Effector CD4-positive, alpha-beta T cell (primary cell): ENCODE results near the gene RGL2.
"Not testable (repeated sequence)": the region's sequence is repeated elsewhere in the genome, so short reads cannot be mapped to it uniquely, and the experiment has no call there.

ENCODE experiments used
- DNase-seq: peaks from one replicate; pipeline ENCODE4 v3.0.0-alpha.2; 2020

The RGL2 gene

GRCh38 chr6:33272275-33273128 lies 26.2 kb downstream of the RGL2 start:
- no peak for DNase-seq

- DNase-seq = peak; percentile 89
These were observed 27.1 kb downstream of the RGL2 start, which contains the start of the genes RPS18 and VPS52 for GRCh38 chr6:33271468-33272274. TSS of gene RPS18 (plus strand) at chr6:33272075. CDS start at chr6:33272120, 45 bp downstream. TSS of gene VPS52 (minus strand) at chr6:33271876. CDS start at chr6:33271675, 201 bp downstream.

- no peak for DNase-seq
These were observed 27.6 kb downstream of the RGL2 start for GRCh38 chr6:33271117-33271467.

GRCh38 chr6:33264015-33264414 lies 34.7 kb downstream of the RGL2 start:
- DNase-seq = no peak

GRCh38 chr6:33262490-33262889 lies 36.3 kb downstream of the RGL2 start:
- DNase-seq = not testable (repeated sequence)

GRCh38 chr6:33259032-33259431 lies 39.7 kb downstream of the RGL2 start:
- DNase-seq = no peak

GRCh38 chr6:33254591-33254990 lies 44.2 kb downstream of the RGL2 start:
- no peak for DNase-seq

- no peak for DNase-seq
These were observed 46.0 kb downstream of the RGL2 start for GRCh38 chr6:33252759-33253158.

GRCh38 chr6:33251395-33252012 lies 47.2 kb downstream of the RGL2 start:
- DNase-seq = no peak

GRCh38 chr6:33250731-33251130 lies 48.0 kb downstream of the RGL2 start:
- DNase-seq = no peak

- DNase-seq = no peak
These were observed 48.8 kb downstream of the RGL2 start for GRCh38 chr6:33249732-33250630.

GRCh38 chr6:33248932-33249731 lies 49.6 kb downstream of the RGL2 start:
- peak; percentile 95 for DNase-seq

- DNase-seq = no peak
These were observed 50.2 kb downstream of the RGL2 start for GRCh38 chr6:33248643-33248931.

- DNase-seq = peak; percentile 88
These were observed 50.6 kb downstream of the RGL2 start for GRCh38 chr6:33247977-33248642.

GRCh38 chr6:33243476-33243875 lies 55.3 kb downstream of the RGL2 start:
- DNase-seq = no peak

- DNase-seq = no peak
These were observed 56.8 kb downstream of the RGL2 start for GRCh38 chr6:33241968-33242367.
